ENCODE data around the gene GPR146. TPM values are rescaled to one million over a fixed set of nuclear protein-coding genes. Genes with fewer than 3 reads are reported as not detected.
A peak's percentile ranks its signal among the peaks of the same experiment; 100 is the strongest.

The GPR146 gene
- total RNA-seq, 6 experiments from 2014 or later = 13.3 to 45.3 (median 22.8) TPM

- Histone ChIP-seq H3K4me1 (peaks cover 0 to 12% (median 4%) of the 10 kb centered on the region in 4 donors), H3K27me3 (no peaks in the 10 kb centered on the region), H3K9me3 (no peaks in the 10 kb centered on the region), H3K27ac (no peak overlapping the region), H3K4me3 (no peak overlapping the region), H3K36me3 (no peaks in the 10 kb centered on the region)
- ATAC-seq (no peak), DNase-seq (no peak)
- intact Hi-C loops (cut with DNase I) = no loop called here
- TF ChIP-seq CTCF (IDR thresholded peaks at IDR 0.05) = no peak
- WGBS (ENCODE audit: insufficient coverage, low coverage, low lambda C conversion rate, missing lambda C conversion rate) = 71% methylated on average over 6 of the region's 15 CpGs
These were observed 11.2 kb downstream of the GPR146 start for GRCh38 chr7:1055491-1055955.

- Histone ChIP-seq H3K9me3 (no peaks in the 10 kb centered on the region), H3K4me3 (no peak overlapping the region), H3K27me3 (no peaks in the 10 kb centered on the region), H3K4me1 (peaks cover 0 to 17% (median 5%) of the 10 kb centered on the region in 4 donors), H3K36me3 (no peaks in the 10 kb centered on the region), H3K27ac (no peak overlapping the region)
- WGBS (ENCODE audit: insufficient coverage, low coverage, low lambda C conversion rate, missing lambda C conversion rate) = 46% methylated on average over 8 of the region's 36 CpGs
- DNase-seq (peak in 1 of 3 donors; percentile 73), ATAC-seq (peak; percentile 48 to 73 (median 70))
- intact Hi-C loops (cut with DNase I) = no loop called here
- no peak for TF ChIP-seq POLR2A (IDR thresholded peaks at IDR 0.05)
- no peak for TF ChIP-seq CTCF (IDR thresholded peaks at IDR 0.05)
These were observed 11.8 kb downstream of the GPR146 start for GRCh38 chr7:1055956-1056784.

- intact Hi-C loops (cut with DNase I) = no loop called here
- Histone ChIP-seq H3K27ac (no peak overlapping the region), H3K9me3 (no peaks in the 10 kb centered on the region), H3K4me3 (no peak overlapping the region), H3K4me1 (peaks cover 0 to 17% (median 5%) of the 10 kb centered on the region in 4 donors), H3K27me3 (no peaks in the 10 kb centered on the region), H3K36me3 (no peaks in the 10 kb centered on the region)
- no CpG with 5 or more reads among the region's 27 CpGs for WGBS (ENCODE audit: insufficient coverage, low coverage, low lambda C conversion rate, missing lambda C conversion rate)
- DNase-seq (no peak), ATAC-seq (no peak)
- TF ChIP-seq POLR2A (IDR thresholded peaks at IDR 0.05) (no peak), CTCF (IDR thresholded peaks at IDR 0.05) (no peak)
These were observed 12.6 kb downstream of the GPR146 start for GRCh38 chr7:1056785-1057410.

GRCh38 chr7:1057416-1058291, 13.3 kb downstream of the GPR146 start:
- no peak for ATAC-seq

More at GRCh38 chr7:1057416-1058291, 13.3 kb downstream of the GPR146 start:
- H3K27me3 ChIP-seq = no peaks in the 10 kb centered on the region
- H3K9me3 ChIP-seq = no peaks in the 10 kb centered on the region
- H3K27ac ChIP-seq = no peak overlapping the region
- H3K4me3 ChIP-seq = no peak overlapping the region
- no peak for DNase-seq
- no CpG with 5 or more reads among the region's 62 CpGs for WGBS (ENCODE audit: insufficient coverage, low coverage, low lambda C conversion rate, missing lambda C conversion rate)
- peaks cover 0 to 17% (median 5%) of the 10 kb centered on the region in 4 donors for H3K4me1 ChIP-seq
- no peaks in the 10 kb centered on the region for H3K36me3 ChIP-seq
- TF ChIP-seq CTCF (IDR thresholded peaks at IDR 0.05) = no peak
- TF ChIP-seq POLR2A (IDR thresholded peaks at IDR 0.05) = no peak
- intact Hi-C loops (cut with DNase I) = no loop called here

Measured in right lobe of liver (tissue), 6 donors.